HepG2 (cell line): Measurements from ENCODE around the gene SLC2A2. TPM values are rescaled to one million over a fixed set of nuclear protein-coding genes. Genes with fewer than 3 reads are reported as not detected.
A peak's percentile ranks its signal among the peaks of the same experiment; 100 is the strongest.
"Not testable (repeated sequence)": the region's sequence is repeated elsewhere in the genome, so short reads cannot be mapped to it uniquely, and the experiment has no call there.

Source experiments
- CCDC6 ChIP-seq: sonication (generic); formaldehyde crosslinking; IDR thresholded peaks from 2 replicates; pipeline ENCODE4 v1.8.1; 2022; ENCODE audit warnings: mild to moderate bottlenecking, missing genetic modification reagents, moderate library complexity
- ETV5 ChIP-seq: IDR thresholded peaks from 2 replicates; pipeline ENCODE4 v1.6.1; 2018; ENCODE audit warnings: missing biosample characterization, missing genetic modification reagents, inconsistent platforms, borderline replicate concordance
- FOXO1 ChIP-seq: sonication (generic); formaldehyde crosslinking; IDR thresholded peaks from 2 replicates; pipeline ENCODE4 v1.4.0; 2020; ENCODE audit warnings: missing genetic modification reagents
- IRF2 ChIP-seq: IDR thresholded peaks from 2 replicates; pipeline ENCODE4 v1.6.1; 2018; ENCODE audit warnings: missing genetic modification reagents, missing compliant biosample characterization
- ISL2 ChIP-seq: sonication (generic); formaldehyde crosslinking; IDR thresholded peaks from 2 replicates; pipeline ENCODE4 v1.5.0; 2020; ENCODE audit warnings: missing genetic modification reagents
- NR2F1 ChIP-seq, 2 experiments: fragments of 450-650 bp in 1 of 2; formaldehyde crosslinking in 1 of 2; IDR thresholded peaks; 2 replicates each; pipeline versions ENCODE4 v1.5.0 to v1.6.1; 2016 to 2020; ENCODE audit warnings: mild to moderate bottlenecking in 1 of 2, missing compliant biosample characterization in 1 of 2, missing genetic modification reagents in 1 of 2, moderate library complexity in 1 of 2
- ONECUT2 ChIP-seq: sonication (generic); formaldehyde crosslinking; IDR thresholded peaks from 2 replicates; pipeline ENCODE4 v1.4.0; 2020; ENCODE audit warnings: missing genetic modification reagents
- POGZ ChIP-seq: sonication (generic); formaldehyde crosslinking; IDR thresholded peaks from 2 replicates; pipeline ENCODE4 v1.4.0; 2020; ENCODE audit warnings: mild to moderate bottlenecking, missing genetic modification reagents
- RAD51 ChIP-seq: fragments of 450-650 bp; IDR thresholded peaks from 2 replicates; pipeline ENCODE4 v1.6.1; 2016; ENCODE audit warnings: borderline replicate concordance
- RFXANK ChIP-seq: IDR thresholded peaks from 2 replicates; pipeline ENCODE4 v1.6.1; 2016
- SATB2 ChIP-seq: sonication (generic); formaldehyde crosslinking; IDR thresholded peaks from 2 replicates; pipeline ENCODE4 v1.5.0; 2020; ENCODE audit warnings: missing genetic modification reagents
- SOX5 ChIP-seq: IDR thresholded peaks from 2 replicates; pipeline ENCODE4 v1.6.1; 2016; ENCODE audit warnings: borderline replicate concordance
- SOX6 ChIP-seq, 2 experiments: fragments of 450-650 bp in 1 of 2; sonication (generic) in 1 of 2; formaldehyde crosslinking in 1 of 2; IDR thresholded peaks; 2 replicates each; pipeline versions ENCODE4 v1.4.0 to v1.6.1; 2017 to 2020; ENCODE audit warnings: antibody characterized with exemption in 1 of 2, mild to moderate bottlenecking in 1 of 2, missing genetic modification reagents in 1 of 2
- ZBTB20 ChIP-seq: sonication (generic); formaldehyde crosslinking; IDR thresholded peaks from 2 replicates; pipeline ENCODE4 v1.8.1; 2023; ENCODE audit warnings: missing genetic modification reagents, low read depth, mild to moderate bottlenecking, borderline replicate concordance
- ZBTB21 ChIP-seq: sonication (generic); formaldehyde crosslinking; IDR thresholded peaks from 2 replicates; pipeline ENCODE4 v1.4.0; 2020; ENCODE audit warnings: missing genetic modification reagents
- ZNF644 ChIP-seq: IDR thresholded peaks from 2 replicates; pipeline ENCODE4 v1.6.1; 2016; ENCODE audit warnings: low read depth
- polyA plus RNA-seq, 8 experiments: library from polyadenylated mRNA; depleted of rRNA in 3 of 8; stranded (reverse) in 7 of 8; unstranded in 1 of 8; fragments of >200 nt; fragmentation: Illumina TruSeq in 4 of 8; extraction: Trizol in 4 of 8; gene quantifications; 2 replicates each; pipeline versions ENCODE4 v1.2.1 to v1.2.3, GENCODE V29; 2011 to 2016; ENCODE audit warnings: low read depth in 4 of 8, missing spikeins in 1 of 8, mixed read lengths in 1 of 8; ENCODE audit not compliant: insufficient read depth in 1 of 8
- total RNA-seq, 5 experiments: library from RNA; depleted of rRNA; stranded (reverse); fragments of >200 nt; fragmentation: Illumina TruSeq; extraction: Trizol; gene quantifications; 2 replicates each; pipeline ENCODE4 v1.2.3, GENCODE V29; 2016; ENCODE audit warnings: low read depth in 1 of 5
- TF ChIP-seq, protein P1 (sequence below): IDR thresholded peaks from 2 replicates; pipeline ENCODE4 v1.6.1; 2018; ENCODE audit warnings: missing genetic modification reagents
- TF ChIP-seq, protein P2 (sequence below): IDR thresholded peaks from 2 replicates; pipeline ENCODE4 v1.6.1; 2016; ENCODE audit warnings: low read depth, missing genetic modification reagents, missing compliant biosample characterization
- TF ChIP-seq, protein P3 (sequence below): sonication (generic); formaldehyde crosslinking; IDR thresholded peaks from 2 replicates; pipeline ENCODE4 v1.5.0; 2020; ENCODE audit warnings: mild to moderate bottlenecking, missing genetic modification reagents, borderline replicate concordance
- TF ChIP-seq, protein P4 (sequence below): sonication (generic); formaldehyde crosslinking; IDR thresholded peaks from 2 replicates; pipeline ENCODE4 v1.5.1; 2020; ENCODE audit warnings: missing genetic modification reagents, mild to moderate bottlenecking, borderline replicate concordance
- TF ChIP-seq, protein P5 (sequence below): sonication (generic); formaldehyde crosslinking; IDR thresholded peaks from 2 replicates; pipeline ENCODE4 v1.5.0; 2020; ENCODE audit warnings: missing genetic modification reagents

The SLC2A2 gene
- total and polyA plus RNA-seq, 2 of the 13 experiments (the other 11 are each of a cell fraction or from before 2014, with no cell fraction given): 19.5 to 23.2 TPM

DNA sequence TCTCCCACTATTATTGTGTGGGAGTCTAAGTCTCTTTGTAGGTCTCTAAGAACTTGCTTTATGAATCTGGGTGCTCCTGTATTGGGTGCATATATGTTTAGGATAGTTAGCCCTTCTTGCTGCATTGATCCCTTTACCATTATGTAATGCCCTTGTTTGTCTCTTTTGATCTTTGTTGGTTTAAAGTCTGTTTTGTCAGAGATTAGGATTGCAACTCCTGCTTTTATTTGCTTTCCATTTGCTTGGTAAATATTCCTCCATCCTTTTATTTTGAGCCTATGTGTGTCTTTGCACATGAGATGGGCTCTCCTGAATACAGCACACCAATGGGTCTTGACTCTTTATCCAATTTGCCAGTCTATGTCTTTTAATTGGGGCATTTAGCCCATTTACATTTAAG is 53.6 kb downstream of the SLC2A2 start (continued):
- 0 out of 2 replicates have a peak, but pooled peaks have one; percentile 63 for TF ChIP-seq RFXANK (CRISPR knock-in tag)
- 0 out of 2 replicates have a peak, but pooled peaks have one; percentile 16 for TF ChIP-seq ZBTB21 (CRISPR knock-in tag)
- TF ChIP-seq, protein P1, sequence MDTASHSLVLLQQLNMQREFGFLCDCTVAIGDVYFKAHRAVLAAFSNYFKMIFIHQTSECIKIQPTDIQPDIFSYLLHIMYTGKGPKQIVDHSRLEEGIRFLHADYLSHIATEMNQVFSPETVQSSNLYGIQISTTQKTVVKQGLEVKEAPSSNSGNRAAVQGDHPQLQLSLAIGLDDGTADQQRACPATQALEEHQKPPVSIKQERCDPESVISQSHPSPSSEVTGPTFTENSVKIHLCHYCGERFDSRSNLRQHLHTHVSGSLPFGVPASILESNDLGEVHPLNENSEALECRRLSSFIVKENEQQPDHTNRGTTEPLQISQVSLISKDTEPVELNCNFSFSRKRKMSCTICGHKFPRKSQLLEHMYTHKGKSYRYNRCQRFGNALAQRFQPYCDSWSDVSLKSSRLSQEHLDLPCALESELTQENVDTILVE (CRISPR knock-in tag): peak; percentile 92
- peak; percentile 71 for TF ChIP-seq SATB2
- peak; percentile 50; the same call in 1 of the 2 replicates for TF ChIP-seq ETV5
- TF ChIP-seq, protein P2, sequence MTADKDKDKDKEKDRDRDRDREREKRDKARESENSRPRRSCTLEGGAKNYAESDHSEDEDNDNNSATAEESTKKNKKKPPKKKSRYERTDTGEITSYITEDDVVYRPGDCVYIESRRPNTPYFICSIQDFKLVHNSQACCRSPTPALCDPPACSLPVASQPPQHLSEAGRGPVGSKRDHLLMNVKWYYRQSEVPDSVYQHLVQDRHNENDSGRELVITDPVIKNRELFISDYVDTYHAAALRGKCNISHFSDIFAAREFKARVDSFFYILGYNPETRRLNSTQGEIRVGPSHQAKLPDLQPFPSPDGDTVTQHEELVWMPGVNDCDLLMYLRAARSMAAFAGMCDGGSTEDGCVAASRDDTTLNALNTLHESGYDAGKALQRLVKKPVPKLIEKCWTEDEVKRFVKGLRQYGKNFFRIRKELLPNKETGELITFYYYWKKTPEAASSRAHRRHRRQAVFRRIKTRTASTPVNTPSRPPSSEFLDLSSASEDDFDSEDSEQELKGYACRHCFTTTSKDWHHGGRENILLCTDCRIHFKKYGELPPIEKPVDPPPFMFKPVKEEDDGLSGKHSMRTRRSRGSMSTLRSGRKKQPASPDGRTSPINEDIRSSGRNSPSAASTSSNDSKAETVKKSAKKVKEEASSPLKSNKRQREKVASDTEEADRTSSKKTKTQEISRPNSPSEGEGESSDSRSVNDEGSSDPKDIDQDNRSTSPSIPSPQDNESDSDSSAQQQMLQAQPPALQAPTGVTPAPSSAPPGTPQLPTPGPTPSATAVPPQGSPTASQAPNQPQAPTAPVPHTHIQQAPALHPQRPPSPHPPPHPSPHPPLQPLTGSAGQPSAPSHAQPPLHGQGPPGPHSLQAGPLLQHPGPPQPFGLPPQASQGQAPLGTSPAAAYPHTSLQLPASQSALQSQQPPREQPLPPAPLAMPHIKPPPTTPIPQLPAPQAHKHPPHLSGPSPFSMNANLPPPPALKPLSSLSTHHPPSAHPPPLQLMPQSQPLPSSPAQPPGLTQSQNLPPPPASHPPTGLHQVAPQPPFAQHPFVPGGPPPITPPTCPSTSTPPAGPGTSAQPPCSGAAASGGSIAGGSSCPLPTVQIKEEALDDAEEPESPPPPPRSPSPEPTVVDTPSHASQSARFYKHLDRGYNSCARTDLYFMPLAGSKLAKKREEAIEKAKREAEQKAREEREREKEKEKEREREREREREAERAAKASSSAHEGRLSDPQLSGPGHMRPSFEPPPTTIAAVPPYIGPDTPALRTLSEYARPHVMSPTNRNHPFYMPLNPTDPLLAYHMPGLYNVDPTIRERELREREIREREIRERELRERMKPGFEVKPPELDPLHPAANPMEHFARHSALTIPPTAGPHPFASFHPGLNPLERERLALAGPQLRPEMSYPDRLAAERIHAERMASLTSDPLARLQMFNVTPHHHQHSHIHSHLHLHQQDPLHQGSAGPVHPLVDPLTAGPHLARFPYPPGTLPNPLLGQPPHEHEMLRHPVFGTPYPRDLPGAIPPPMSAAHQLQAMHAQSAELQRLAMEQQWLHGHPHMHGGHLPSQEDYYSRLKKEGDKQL: peak; percentile 92
- TF ChIP-seq, protein P3, sequence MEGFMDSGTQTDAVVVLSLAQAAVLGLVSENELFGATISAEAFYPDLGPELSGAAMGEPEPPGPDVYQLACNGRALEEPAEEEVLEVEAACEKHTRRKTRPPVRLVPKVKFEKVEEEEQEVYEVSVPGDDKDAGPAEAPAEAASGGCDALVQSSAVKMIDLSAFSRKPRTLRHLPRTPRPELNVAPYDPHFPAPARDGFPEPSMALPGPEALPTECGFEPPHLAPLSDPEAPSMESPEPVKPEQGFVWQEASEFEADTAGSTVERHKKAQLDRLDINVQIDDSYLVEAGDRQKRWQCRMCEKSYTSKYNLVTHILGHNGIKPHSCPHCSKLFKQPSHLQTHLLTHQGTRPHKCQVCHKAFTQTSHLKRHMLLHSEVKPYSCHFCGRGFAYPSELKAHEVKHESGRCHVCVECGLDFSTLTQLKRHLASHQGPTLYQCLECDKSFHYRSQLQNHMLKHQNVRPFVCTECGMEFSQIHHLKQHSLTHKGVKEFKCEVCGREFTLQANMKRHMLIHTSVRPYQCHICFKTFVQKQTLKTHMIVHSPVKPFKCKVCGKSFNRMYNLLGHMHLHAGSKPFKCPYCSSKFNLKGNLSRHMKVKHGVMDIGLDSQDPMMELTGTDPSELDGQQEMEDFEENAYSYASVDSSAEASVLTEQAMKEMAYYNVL (CRISPR knock-in tag): peak; percentile 94
- peak; percentile 12; the same call in 1 of the 2 replicates for TF ChIP-seq RAD51
- TF ChIP-seq FOXO1 (CRISPR knock-in tag): peak; percentile 97
- peak; percentile 99 for TF ChIP-seq ISL2 (CRISPR knock-in tag)
- peak; percentile 96 for TF ChIP-seq POGZ (CRISPR knock-in tag)
- TF ChIP-seq, protein P4, sequence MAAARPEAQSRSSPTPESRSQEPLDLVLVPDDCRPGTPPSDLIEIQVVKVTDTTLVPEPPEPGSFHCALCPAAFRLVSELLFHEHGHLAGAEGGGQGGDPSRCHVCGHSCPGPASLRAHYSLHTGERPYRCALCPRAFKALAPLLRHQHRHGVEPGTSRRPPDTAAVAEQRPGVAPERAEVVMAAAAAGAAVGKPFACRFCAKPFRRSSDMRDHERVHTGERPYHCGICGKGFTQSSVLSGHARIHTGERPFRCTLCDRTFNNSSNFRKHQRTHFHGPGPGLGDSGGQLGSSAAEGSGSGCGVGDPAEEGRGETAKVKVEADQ (CRISPR knock-in tag): peak; percentile 64; the same call in 1 of the 2 replicates
- peak; percentile 36; the same call in 1 of the 2 replicates for TF ChIP-seq CCDC6 (CRISPR knock-in tag)
- peak; percentile 94 for TF ChIP-seq SOX5 (CRISPR knock-in tag)
- peak; percentile 94 for TF ChIP-seq ONECUT2
- not testable (repeated sequence) for TF ChIP-seq SOX6 (IDR thresholded peaks at IDR 0.05)
- TF ChIP-seq SOX6 (CRISPR knock-in tag; IDR thresholded peaks at IDR 0.05): peak; percentile 97
- peak; percentile 74; the same call in 1 of the 2 replicates for TF ChIP-seq IRF2 (CRISPR knock-in tag)
- TF ChIP-seq ZBTB20 (CRISPR knock-in tag): peak; percentile 94; the same call in 1 of the 2 replicates
- peak in 1 of 2 experiments; percentile 50; a peak in 2 of 4 replicates for TF ChIP-seq NR2F1 (CRISPR knock-in tag; IDR thresholded peaks at IDR 0.05)
- TF ChIP-seq, protein P5, sequence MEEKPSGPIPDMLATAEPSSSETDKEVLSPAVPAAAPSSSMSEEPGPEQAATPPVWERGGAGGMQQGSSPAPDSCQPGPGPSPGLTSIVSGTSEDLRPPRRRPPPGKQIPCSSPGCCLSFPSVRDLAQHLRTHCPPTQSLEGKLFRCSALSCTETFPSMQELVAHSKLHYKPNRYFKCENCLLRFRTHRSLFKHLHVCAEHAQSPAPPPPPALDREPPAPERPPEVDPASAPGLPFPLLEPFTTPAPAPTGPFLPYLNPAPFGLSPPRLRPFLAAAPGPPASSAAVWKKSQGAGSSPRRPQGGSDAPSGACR (CRISPR knock-in tag): peak; percentile 60; the same call in 1 of the 2 replicates
- TF ChIP-seq ZNF644 (CRISPR knock-in tag): peak; percentile 63
